GM18511 (cell line): Measurements from ENCODE around the gene CCR3.

ENCODE experiments used
- ATAC-seq: cut with Tn5 transposase; IDR thresholded peaks from one replicate; pipeline ENCODE4 v1.9.1; 2021; ENCODE audit warnings: mild to moderate bottlenecking, moderate library complexity; ENCODE audit not compliant: unreplicated experiment

The CCR3 gene

DNA sequence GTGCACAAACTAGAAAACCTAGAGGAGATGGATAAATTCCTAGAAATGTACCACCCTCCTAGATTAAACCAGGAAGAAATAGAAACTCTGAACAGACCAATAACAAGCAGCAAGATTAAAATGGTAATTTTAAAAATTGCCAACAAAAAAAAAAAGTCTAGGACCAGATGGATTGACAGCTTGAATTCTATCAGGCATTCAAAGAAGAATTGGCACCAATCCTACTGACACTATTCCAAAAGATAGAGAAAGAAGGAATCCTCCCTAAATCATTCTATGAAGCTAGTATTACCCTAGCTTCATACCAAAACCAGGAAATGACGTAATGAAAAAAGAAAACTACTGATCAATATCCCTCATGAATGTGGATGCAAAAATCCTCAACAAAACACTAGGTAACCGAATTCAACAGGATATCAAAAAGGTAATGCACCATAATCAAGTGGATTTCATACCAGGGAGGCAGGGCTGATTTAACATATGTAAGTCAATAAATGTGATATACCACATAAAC is 24.0 kb upstream of the CCR3 start:
- no peak for ATAC-seq

GRCh38 chr3:46221391-46221790 is 20.9 kb upstream of the CCR3 start:
- no peak for ATAC-seq

DNA sequence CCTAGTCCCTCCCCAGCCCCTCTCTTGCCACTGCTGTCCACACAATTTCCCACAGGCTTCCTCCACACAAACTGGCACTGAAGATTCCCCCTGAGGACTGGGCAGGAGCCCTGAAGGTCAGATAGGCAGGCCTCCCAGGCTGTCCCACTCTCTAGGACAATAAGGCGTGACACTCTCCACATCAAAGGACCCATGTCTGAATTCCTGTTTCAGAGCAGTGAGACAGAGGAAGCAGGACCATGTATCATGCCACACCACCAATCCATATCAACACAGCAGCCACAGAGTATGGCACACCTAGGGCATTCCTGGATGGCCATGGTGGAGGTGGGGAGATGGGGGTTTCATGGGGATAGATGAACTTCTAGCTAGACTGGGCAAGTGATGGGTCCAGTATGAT is 20.3 kb upstream of the CCR3 start:
- no peak for ATAC-seq

DNA sequence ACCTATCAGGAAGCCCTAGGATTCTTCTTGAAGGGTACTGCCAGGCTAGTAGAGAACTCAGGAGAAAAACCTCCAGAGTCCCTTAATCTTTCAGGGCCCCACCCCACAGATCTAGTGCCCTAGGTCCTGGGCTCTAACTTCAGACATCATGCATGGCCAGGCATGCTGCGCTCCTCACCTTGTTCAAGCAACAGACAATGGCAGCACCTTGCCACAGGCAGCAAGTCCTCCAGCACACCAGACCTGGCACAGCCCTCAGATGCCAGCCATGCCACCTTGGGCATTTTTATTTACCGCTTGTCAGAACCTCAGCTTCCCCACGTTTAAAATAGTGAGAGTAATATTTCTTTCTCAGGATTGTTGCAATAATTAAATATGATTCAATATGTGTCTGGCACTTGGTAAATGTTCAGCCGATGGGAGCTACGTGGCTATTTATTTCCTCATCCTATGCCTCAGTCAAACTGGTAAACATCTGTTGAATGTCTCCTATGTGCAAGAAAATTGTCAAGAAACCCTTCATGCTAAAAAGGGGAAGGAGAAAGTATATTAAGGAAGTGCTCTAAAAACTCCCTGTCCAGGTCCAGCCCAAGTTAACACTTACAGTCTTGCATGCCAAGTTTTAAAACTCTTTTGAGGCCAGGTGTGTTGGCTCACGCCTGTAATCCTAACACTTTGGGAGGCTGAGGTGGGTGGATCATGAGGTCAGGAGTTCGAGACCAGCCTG is 19.7 kb upstream of the CCR3 start:
- no peak for ATAC-seq

DNA sequence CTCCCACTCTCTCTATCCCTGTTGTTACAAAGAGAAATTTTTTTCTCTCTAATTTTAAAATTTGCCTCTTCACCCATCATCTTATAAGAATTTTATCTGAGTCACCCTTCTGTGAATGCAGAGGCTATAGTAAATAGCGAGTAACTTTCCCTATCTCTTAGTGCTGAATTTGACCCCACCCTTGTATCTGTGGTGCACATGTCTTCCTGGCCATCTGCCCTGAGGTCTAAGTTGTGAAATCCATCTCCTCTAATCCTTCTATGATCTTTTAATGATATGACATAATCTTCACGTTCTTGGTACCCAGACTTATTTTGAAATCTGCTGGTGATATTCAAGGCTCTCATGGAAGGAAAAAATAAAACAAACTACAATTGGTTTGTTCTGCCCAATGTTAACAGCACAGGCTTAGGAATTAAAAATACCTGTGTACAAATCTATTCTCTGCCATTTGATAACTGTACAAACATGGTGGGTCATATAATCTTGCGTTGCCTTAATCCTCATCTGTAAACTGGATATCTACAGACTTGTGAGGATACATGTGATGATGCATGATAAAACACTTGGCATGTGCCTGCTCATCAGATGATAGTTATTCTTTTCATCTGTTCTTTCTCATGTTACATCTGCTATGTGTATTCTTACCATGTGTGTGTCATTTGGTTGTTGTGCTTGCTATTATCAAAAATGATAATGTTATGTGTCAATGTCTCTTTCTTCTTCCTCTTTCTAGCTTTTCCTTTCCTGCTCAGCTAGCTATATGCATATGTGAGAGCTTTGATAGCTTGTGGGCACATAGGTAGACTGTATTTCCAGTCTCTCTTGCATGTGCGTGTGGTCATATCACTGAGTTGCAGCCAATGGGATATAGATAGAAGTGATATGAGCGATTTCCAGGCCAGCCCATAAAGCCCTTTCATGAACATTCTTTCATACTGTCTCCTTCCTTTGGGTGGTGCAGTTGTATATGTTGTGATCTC is 13.7 kb upstream of the CCR3 start:
- no peak for ATAC-seq

DNA sequence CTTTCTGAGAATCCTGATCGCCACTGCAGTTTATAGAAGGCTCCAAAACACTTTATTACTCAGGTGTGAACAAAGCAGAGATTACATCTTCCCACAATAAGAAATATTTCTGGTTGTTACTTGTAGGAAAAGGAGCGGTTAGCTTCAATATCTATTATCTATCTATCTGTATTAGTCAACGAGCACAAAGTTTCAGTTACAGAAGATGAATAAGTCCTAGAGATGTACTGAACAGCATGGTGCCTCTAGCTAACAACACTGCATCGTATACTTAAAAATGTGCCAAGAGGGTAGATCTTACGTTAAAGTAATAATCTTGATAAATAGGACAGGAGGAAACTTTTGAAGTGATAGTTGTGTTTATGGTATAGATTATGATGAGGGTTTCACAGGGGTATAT is 10.9 kb upstream of the CCR3 start:
- no peak for ATAC-seq

GRCh38 chr3:46233194-46233593 is 9.1 kb upstream of the CCR3 start:
- no peak for ATAC-seq

DNA sequence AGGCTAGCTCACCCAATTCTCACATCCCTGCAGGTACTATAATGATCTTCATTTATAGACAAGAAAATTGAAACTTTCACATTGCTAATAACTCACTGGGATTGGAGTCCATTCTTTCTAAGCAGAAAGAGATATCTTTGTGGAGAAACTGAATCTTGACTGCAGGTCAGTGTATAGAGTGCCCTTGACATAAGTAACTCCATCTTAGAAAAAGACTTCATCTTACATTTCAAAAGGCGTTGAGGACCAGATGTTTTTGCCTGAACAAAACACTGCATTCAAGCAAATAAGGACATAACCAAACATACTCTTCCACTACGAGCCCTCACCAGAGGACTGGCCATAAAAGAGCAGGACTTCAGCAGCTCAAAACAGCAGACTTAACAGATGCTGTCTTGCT is 6.8 kb upstream of the CCR3 start:
- ATAC-seq = no peak

- no peak for ATAC-seq
These were observed 5.8 kb upstream of the CCR3 start for GRCh38 chr3:46236294-46237054.

GRCh38 chr3:46238386-46238785 is 3.9 kb upstream of the CCR3 start:
- no peak for ATAC-seq

- no peak for ATAC-seq
These were observed 2.8 kb upstream of the CCR3 start for GRCh38 chr3:46239301-46239938.

GRCh38 chr3:46239952-46240351 is 2.3 kb upstream of the CCR3 start:
- ATAC-seq = no peak

DNA sequence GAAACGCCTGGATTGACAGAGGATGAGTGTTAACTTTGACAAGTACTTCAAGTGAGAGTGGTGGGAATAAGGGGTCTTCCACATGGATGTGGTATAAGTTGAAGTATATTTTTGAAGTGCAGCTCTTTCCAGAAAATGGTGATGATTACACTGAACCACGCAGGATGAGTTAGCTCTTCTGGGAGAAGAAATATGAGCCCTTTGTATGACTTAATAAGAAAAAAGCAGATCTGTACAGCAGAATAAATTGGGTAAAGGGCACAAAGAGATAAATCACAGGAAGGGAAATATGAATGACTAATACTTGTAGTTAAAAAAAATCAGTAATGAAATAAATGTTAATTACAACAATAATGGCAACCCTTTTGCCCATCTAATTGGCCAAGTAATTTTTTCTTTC is 1.3 kb downstream of the CCR3 start:
- no peak for ATAC-seq

- ATAC-seq = no peak
These were observed 2.9 kb downstream of the CCR3 start for GRCh38 chr3:46245146-46245545.

GRCh38 chr3:46252980-46253379 is 10.7 kb downstream of the CCR3 start:
- no peak for ATAC-seq

DNA sequence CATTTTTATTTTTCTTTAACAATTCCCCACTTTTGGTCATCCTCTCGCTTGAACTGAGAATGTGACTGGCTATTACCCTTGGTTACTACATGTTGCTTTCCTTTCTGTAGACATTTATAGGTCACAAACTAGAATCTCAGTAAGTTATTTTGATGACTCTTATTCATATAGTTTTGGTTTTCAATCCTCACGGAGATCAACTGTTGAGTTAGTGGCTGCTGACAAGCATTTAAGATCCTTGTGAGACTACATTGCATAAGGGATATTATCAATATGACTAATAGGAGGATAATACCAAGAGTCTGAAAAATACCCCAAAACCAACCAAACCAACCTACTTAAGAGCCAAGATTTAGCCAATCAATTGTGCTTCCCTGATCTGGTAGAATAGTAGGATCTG is 16.3 kb downstream of the CCR3 start:
- ATAC-seq = no peak

- ATAC-seq = no peak
These were observed 19.8 kb downstream of the CCR3 start for GRCh38 chr3:46261926-46262594.

DNA sequence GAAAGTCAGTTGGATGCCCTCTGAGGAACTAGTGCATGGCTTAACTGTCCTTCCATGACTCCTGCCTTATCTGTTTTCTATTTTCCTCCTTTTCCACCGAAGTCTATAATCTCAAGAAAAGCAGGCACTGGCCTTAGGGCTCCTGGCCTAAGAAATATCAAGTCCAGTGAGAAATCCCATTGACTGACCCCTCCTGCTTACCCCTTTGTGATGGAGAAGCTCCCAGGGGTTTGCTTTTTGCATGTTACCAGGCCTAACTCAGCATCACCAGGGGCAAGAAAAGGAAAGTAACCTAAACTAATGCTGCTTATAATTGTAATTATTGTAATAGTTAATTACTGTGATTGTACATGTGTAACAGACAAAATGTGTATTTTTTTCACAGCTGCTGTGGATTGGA is 21.7 kb downstream of the CCR3 start:
- ATAC-seq = no peak

GRCh38 chr3:46266598-46266997 is 24.3 kb downstream of the CCR3 start:
- no peak for ATAC-seq

DNA sequence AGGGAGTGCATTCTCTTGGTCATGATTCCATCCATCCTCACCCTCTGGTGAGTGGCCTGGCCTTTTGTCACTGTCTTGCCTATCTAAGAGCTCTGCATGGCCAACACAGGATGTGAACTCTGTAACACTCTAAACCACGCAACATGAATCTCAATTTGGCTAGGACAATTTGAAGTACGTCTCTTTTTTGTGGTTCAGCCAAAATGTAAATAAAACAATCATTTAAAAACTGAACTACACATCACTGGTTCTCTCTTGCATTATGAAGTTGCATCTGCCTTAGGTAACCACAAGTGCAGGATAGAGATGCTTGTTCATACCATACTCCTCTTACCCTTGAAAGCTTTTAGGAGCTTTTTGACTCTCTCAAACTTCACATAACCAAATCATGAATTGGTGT is 27.3 kb downstream of the CCR3 start:
- no peak for ATAC-seq
